ENCODE results near the gene PTPA. TPM values are rescaled to one million over a fixed set of nuclear protein-coding genes. Genes with fewer than 3 reads are reported as not detected.
"Not testable (repeated sequence)": the region's sequence is repeated elsewhere in the genome, so short reads cannot be mapped to it uniquely, and the experiment has no call there.

PTPA gene
- total and polyA plus RNA-seq, 12 donors: 106 to 227 (median 186) TPM

- 91 to 93% methylated on average over 11 of the region's 11 CpGs for WGBS, 2 donors
- Histone ChIP-seq H3K4me3 (no peak overlapping the region), H3K4me1 (peaks cover 8 to 38% (median 17%) of the 10 kb centered on the region in 9 donors), H3K27me3 (no peaks in the 10 kb centered on the region), H3K9me3 (no peaks in the 10 kb centered on the region), H3K27ac (no peak overlapping the region), H3K36me3 (no peaks in the 10 kb centered on the region)
- no peak for TF ChIP-seq CTCF (IDR thresholded peaks at IDR 0.05)
- intact Hi-C loops (cut with DNase I): no loop called here
- ATAC-seq (no peak), DNase-seq (no peak)
These were observed 51.4 kb downstream of the PTPA start for GRCh38 chr9:129162497-129163197.

DNA sequence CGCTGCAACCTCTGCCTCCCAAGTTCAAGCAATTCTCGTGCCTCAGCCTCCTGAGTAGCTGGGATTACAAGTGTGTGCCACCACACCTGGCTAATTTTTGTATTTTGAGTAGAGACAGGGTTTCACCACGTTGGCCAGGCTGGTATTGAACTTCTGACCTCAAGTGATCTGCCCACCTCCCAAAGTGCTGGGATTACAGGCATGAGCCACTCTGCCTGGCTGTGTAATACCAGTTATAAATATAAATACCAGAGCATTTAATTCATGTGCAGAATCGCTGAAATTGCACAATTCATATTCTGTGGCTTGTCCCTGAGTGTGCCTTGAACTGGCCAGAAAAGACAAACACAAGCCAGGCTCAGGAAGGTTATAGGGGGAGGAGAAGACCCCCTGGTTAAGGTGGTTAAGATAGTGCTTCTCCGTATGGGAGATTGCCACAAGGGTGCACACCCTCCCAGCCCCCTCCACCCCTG, 52.0 kb downstream of the PTPA start:
- H3K9me3 ChIP-seq; H3K36me3 ChIP-seq; H3K4me3 ChIP-seq; intact Hi-C loops (cut with DNase I); H3K27me3 ChIP-seq; DNase-seq: not testable (repeated sequence)
- Histone ChIP-seq H3K4me1 (peaks cover 11 to 44% (median 22%) of the 10 kb centered on the region in 9 donors), H3K27ac (peak overlapping the region in 6 of 10 donors; percentile 68 to 87 (median 74))
- ATAC-seq: peak in 1 of 8 donors; percentile 16
- WGBS, 2 donors: 87 to 89% methylated on average over 5 of the region's 5 CpGs

DNA sequence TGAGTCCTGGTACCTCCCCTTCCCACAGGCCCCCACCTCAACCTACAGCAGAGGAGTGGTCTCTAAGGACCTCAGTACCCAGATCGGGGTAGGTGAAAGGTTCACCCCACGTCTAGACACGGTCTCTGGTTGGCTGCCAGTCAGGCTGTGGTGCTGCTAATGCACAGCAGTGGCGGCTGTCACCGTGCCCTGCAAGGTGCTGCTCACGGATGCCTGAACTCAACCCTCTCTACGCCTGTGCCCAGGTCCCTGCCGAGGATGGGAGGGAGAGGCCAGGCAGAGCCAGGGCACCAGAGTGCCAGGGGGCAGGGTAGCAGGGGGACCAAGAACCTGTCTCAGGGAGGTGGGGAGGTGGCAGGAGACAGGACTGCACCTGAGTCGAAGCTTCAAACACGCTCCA, 52.5 kb downstream of the PTPA start:
- 87 to 90% methylated on average over 10 of the region's 10 CpGs for WGBS, 2 donors
- intact Hi-C loops (cut with DNase I): loop anchor here in 1 of 10 donors (2.0 kb wide), 1 partner anchor 15 kb away; no protein-coding TSS in a partner anchor
- Histone ChIP-seq H3K4me1 (peaks cover 11 to 48% (median 24%) of the 10 kb centered on the region in 9 donors), H3K36me3 (no peaks in the 10 kb centered on the region), H3K9me3 (no peaks in the 10 kb centered on the region), H3K27ac (peak overlapping the region in 9 of 10 donors; percentile 14 to 87 (median 74)), H3K4me3 (no peak overlapping the region), H3K27me3 (no peaks in the 10 kb centered on the region)
- TF ChIP-seq CTCF (IDR thresholded peaks at IDR 0.05): no peak
- no peak for DNase-seq
- peak in 1 of 8 donors; percentile 21 for ATAC-seq

- TF ChIP-seq CTCF (IDR thresholded peaks at IDR 0.05): no peak
- Histone ChIP-seq H3K9me3 (no peaks in the 10 kb centered on the region), H3K36me3 (no peaks in the 10 kb centered on the region), H3K4me1 (peaks cover 11 to 48% (median 24%) of the 10 kb centered on the region in 9 donors), H3K27ac (peak overlapping the region; percentile 14 to 87 (median 72)), H3K4me3 (no peak overlapping the region), H3K27me3 (no peaks in the 10 kb centered on the region)
- 54 to 62% methylated on average over 9 of the region's 9 CpGs for WGBS, 2 donors
- DNase-seq (peak; percentile 28 to 50), ATAC-seq (peak; percentile 18 to 73 (median 48))
- intact Hi-C loops (cut with DNase I): loop anchor here in 1 of 10 donors (2.0 kb wide), 1 partner anchor 16 kb away; no protein-coding TSS in a partner anchor
These were observed 53.2 kb downstream of the PTPA start for GRCh38 chr9:129164246-129164930.

Measured in heart right ventricle (tissue), 16 donors.